NT2/D1 (cell line): Measurements from ENCODE around the gene ING2.
"Not testable (repeated sequence)": the region's sequence is repeated elsewhere in the genome, so short reads cannot be mapped to it uniquely, and the experiment has no call there.

Experiments used
- DNase-seq: peaks from one replicate; pipeline ENCODE4 v3.0.0-alpha.2; 2011; ENCODE audit warnings: low read depth, low spot score
- H3K27me3 ChIP-seq: 2 replicates; pipeline ENCODE4 v1.6.0; 2011; ENCODE audit warnings: mild to moderate bottlenecking; ENCODE audit not compliant: insufficient read length, insufficient read depth
- H3K36me3 ChIP-seq: 2 replicates; pipeline ENCODE4 v1.6.1; 2011; ENCODE audit warnings: mild to moderate bottlenecking, low read length, mixed read lengths; ENCODE audit not compliant: insufficient read depth, insufficient read length
- H3K4me1 ChIP-seq: 2 replicates; pipeline ENCODE4 v1.5.1; 2011; ENCODE audit not compliant: insufficient read depth, insufficient read length
- H3K4me3 ChIP-seq: 2 replicates; pipeline ENCODE4 v1.5.1; 2011; ENCODE audit warnings: low read depth; ENCODE audit not compliant: insufficient read length
- H3K9ac ChIP-seq: 2 replicates; pipeline ENCODE4 v1.6.0; 2011; ENCODE audit warnings: low read depth; ENCODE audit not compliant: insufficient read length
- H3K9me3 ChIP-seq: 2 replicates; pipeline ENCODE4 v1.5.1; 2011; ENCODE audit warnings: mild to moderate bottlenecking, low read length; ENCODE audit not compliant: insufficient read depth
- SUZ12 ChIP-seq: IDR thresholded peaks from 2 replicates; pipeline ENCODE4 v1.6.1; 2011; ENCODE audit not compliant: insufficient read length, insufficient read depth; ENCODE audit errors: extremely low read depth
- YY1 ChIP-seq: IDR thresholded peaks from 2 replicates; pipeline ENCODE4 v1.6.1; 2011; ENCODE audit not compliant: insufficient read length, insufficient read depth
- ZNF274 ChIP-seq: IDR thresholded peaks from 2 replicates; pipeline ENCODE4 v1.6.1; 2011; ENCODE audit warnings: mild to moderate bottlenecking, low read depth, low read length

Gene ING2

GRCh38 chr4:183541752-183542040, 36.8 kb downstream of the ING2 start:
- no peak overlapping the region for H3K4me3 ChIP-seq
- H3K4me1 ChIP-seq: no peaks in the 10 kb centered on the region
- H3K36me3 ChIP-seq: no peaks in the 10 kb centered on the region
- H3K27me3 ChIP-seq: no peaks in the 10 kb centered on the region
- peaks cover 8% of the 10 kb centered on the region; the same call in 1 of the 2 replicates for H3K9me3 ChIP-seq
- H3K9ac ChIP-seq: no peak overlapping the region
- DNase-seq: peak; percentile 51
- TF ChIP-seq ZNF274 (no peak), YY1 (no peak), SUZ12 (no peak)

GRCh38 chr4:183543435-183543834, 38.6 kb downstream of the ING2 start:
- no peaks in the 10 kb centered on the region for H3K4me1 ChIP-seq
- no peak for DNase-seq
- H3K36me3 ChIP-seq: no peaks in the 10 kb centered on the region
- no peak for TF ChIP-seq SUZ12
- TF ChIP-seq YY1: no peak
- TF ChIP-seq ZNF274: no peak
- H3K9ac ChIP-seq: no peak overlapping the region
- H3K9me3 ChIP-seq: peaks cover 8% of the 10 kb centered on the region; the same call in 1 of the 2 replicates
- H3K4me3 ChIP-seq: no peak overlapping the region
- no peaks in the 10 kb centered on the region for H3K27me3 ChIP-seq

GRCh38 chr4:183544109-183544508, 39.3 kb downstream of the ING2 start:
- Histone ChIP-seq H3K9ac (no peak overlapping the region), H3K36me3 (no peaks in the 10 kb centered on the region), H3K4me3 (no peak overlapping the region), H3K9me3 (peaks cover 8% of the 10 kb centered on the region; the same call in 1 of the 2 replicates), H3K4me1 (no peaks in the 10 kb centered on the region), H3K27me3 (no peaks in the 10 kb centered on the region)
- TF ChIP-seq SUZ12 (no peak), ZNF274 (no peak), YY1 (no peak)
- DNase-seq: no peak

GRCh38 chr4:183546376-183546775, 41.5 kb downstream of the ING2 start:
- TF ChIP-seq ZNF274 (no peak), SUZ12 (no peak), YY1 (no peak)

GRCh38 chr4:183548306-183548705, 43.4 kb downstream of the ING2 start:
- TF ChIP-seq SUZ12 (no peak), ZNF274 (no peak), YY1 (no peak)

More at GRCh38 chr4:183546376-183546775, 41.5 kb downstream of the ING2 start:
- no peak overlapping the region for H3K9ac ChIP-seq
- no peak for DNase-seq
- no peak overlapping the region for H3K4me3 ChIP-seq
- H3K27me3 ChIP-seq: no peaks in the 10 kb centered on the region
- no peaks in the 10 kb centered on the region for H3K36me3 ChIP-seq
- H3K9me3 ChIP-seq: peaks cover 8% of the 10 kb centered on the region; the same call in 1 of the 2 replicates
- no peaks in the 10 kb centered on the region for H3K4me1 ChIP-seq

GRCh38 chr4:183550345-183551093, 45.7 kb downstream of the ING2 start:
- TF ChIP-seq YY1 (no peak), ZNF274 (no peak), SUZ12 (no peak)
- H3K4me1 ChIP-seq: no peaks in the 10 kb centered on the region
- no peak overlapping the region for H3K4me3 ChIP-seq
- no peaks in the 10 kb centered on the region for H3K27me3 ChIP-seq
- H3K36me3 ChIP-seq: no peaks in the 10 kb centered on the region
- no peak overlapping the region for H3K9ac ChIP-seq
- H3K9me3 ChIP-seq: no peaks in the 10 kb centered on the region
- no peak for DNase-seq

More at GRCh38 chr4:183548306-183548705, 43.4 kb downstream of the ING2 start:
- DNase-seq: no peak
- Histone ChIP-seq H3K4me3 (no peak overlapping the region), H3K36me3 (no peaks in the 10 kb centered on the region), H3K9ac (no peak overlapping the region), H3K4me1 (no peaks in the 10 kb centered on the region), H3K9me3 (peaks cover 8% of the 10 kb centered on the region; the same call in 1 of the 2 replicates), H3K27me3 (no peaks in the 10 kb centered on the region)

GRCh38 chr4:183552274-183553146, 47.7 kb downstream of the ING2 start:
- Histone ChIP-seq H3K4me1 (no peaks in the 10 kb centered on the region), H3K27me3 (no peaks in the 10 kb centered on the region), H3K36me3 (no peaks in the 10 kb centered on the region), H3K9me3 (no peaks in the 10 kb centered on the region), H3K4me3 (no peak overlapping the region), H3K9ac (no peak overlapping the region)
- DNase-seq: no peak
- TF ChIP-seq ZNF274 (no peak), SUZ12 (no peak), YY1 (no peak)

- not testable (repeated sequence) for H3K9ac ChIP-seq, H3K4me1 ChIP-seq, H3K4me3 ChIP-seq, H3K9me3 ChIP-seq, H3K36me3 ChIP-seq, H3K27me3 ChIP-seq, DNase-seq
These were observed 48.3 kb downstream of the ING2 start for GRCh38 chr4:183553147-183553478.
